ENCODE data around the gene RBM26. TPM values are rescaled to one million over a fixed set of nuclear protein-coding genes. Genes with fewer than 3 reads are reported as not detected.
"Not testable (repeated sequence)": the region's sequence is repeated elsewhere in the genome, so short reads cannot be mapped to it uniquely, and the experiment has no call there.

Gene RBM26
- total RNA-seq, 1 donor from 2014 or later: 25.2 TPM

DNA sequence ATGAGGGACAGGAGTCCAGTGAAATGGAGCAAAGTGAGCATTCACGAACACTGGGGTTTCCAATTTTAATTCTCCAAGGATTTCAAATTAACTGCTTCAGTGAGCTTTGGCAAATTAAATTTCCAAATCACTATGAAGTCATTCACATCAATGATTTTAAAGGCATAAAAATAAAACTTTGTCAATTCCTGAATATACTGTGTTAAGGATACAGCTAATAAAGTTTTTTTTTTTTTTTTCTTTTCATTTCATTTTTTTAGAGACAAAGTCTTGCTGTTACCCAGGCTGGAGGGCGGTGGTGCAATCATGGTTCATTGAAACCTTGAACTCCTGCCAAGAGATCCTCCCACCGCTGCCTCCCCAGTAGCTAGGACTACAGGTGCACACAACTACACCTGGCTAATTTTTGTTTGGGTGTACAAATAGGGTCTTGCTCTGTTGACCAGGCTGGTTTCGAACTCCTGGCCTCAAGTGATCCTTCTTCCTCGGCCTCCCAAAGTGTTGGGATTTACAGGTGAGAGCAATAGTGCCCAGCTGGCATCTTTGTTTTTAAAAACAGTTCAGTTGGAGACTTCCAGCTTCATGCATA lies 21.9 kb downstream of the RBM26 start:
- no peak for DNase-seq

DNA sequence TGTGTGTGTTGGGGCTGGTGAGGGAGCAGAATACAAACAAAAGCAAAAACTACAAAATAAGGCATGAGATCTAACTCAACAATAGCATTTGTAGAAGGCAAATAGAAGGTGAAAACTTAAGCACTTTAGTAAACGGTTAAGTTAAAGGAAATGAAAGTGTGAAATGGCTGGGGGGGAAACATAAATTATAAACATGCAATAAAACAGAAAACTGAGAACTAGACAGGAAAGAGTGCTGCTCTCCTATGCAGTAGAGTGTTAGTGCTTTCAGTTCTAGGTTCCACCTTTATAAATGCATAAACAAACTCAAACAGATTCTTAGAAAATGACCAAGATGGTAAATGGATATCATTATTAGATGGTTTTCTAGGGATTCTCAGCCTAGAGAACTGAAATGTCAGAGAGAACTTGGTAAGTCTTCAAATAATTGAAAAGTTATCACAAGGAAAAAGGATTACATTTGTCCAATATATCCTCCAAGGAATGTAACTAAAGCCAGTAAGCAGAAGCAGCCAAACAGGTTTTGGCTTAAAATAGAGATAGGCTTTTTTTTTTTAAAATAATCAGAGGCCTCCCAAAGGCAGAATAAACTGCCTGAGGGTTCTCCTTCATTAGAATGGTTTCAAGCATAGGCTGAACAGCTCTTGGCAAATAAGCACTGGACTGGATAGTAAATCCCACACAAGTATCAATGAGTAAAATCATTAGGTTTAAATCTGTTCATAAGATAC lies 23.3 kb downstream of the RBM26 start:
- DNase-seq: no peak

DNA sequence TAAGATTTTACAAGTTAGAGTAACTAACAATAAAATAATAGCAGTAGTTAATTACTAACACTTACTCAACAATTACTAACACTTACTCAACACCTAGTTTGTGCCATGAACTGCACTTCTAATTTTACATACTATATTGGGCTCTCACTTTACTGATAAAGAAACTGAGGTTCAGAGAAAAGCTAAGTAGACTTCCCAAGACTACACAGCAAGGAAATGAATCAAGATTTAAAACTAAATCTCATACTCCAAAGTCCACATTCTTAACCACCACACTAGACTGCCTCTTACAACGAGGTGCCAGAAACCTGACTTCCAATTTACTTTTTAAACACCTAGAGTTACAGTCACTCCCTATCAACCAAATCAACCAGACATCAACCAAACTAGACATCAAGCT lies 25.1 kb downstream of the RBM26 start:
- no peak for DNase-seq

DNA sequence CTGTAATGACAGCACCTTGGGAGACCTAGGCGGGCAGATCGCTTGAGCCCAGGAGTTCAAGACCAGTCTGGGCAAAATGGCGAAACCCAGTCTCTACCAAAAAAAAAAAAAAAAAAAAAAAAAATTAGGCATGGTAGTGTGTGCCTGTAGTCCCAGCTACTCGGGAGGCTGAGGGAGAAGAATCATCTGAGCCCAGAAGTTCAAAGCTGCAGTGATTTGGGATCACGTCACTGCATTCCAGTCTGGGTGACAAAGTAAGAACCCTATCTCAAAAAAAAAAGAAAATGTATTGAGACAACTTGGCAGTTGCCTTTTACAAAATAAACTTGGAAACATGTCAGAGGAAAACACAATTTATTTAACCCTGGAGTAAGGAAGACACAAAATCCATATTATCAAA lies 26.8 kb downstream of the RBM26 start:
- no peak for DNase-seq

DNA sequence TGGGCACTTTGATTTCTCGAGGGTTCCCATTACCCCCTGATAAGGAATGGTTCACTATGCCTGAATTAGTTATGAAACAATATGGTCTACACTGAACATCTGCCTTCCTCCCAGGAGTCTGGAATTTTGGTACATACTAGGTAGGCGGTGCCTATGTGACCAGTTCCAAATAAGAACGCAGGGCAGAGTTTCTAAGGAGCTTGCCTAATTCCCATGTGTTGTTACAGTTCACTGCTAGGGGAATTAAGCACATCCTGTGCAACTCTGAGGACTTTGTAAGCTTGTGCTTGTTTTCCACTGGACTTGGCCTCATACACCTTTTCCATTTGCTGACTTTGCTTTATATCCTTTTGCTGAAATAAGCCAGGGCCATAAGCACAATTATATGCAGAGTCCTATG lies 29.2 kb downstream of the RBM26 start:
- no peak for DNase-seq

DNA sequence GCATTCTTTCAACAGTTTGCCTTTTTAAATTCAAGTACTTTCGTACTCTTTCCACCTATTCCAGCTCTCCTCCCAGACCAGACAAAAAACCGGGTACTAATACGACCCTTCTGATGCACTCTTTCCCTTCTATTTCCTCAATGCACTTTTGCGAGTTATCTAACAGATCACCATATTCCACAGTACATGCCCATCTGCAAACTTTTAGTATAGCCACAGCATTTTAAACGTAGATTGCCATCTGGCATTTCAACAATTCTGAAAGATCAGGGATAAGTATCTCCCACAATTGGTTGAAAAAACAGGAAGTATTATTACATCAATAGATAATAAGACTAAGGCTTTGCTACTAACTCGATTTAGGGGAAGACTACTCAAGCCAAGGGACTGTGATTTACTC lies 31.5 kb downstream of the RBM26 start:
- DNase-seq: no peak

DNA sequence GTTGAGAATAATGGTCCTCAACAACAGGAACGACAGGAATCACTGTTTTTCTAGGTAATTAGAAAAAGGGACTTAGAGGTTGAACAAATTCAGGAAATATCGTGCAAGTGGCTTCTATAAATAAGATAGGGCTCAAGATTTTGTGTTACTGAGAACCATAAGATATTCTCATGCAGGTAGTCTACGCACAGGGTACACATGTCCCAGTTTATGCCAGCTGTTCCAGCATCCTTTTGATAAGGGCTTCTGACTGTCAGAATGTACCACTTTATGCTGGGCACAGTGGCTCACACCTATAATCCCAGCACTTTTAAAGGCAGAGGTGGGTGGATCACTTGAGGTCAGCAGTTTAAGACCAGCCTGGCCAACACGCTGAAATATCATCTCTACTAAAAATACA lies 32.1 kb downstream of the RBM26 start:
- no peak for DNase-seq

DNA sequence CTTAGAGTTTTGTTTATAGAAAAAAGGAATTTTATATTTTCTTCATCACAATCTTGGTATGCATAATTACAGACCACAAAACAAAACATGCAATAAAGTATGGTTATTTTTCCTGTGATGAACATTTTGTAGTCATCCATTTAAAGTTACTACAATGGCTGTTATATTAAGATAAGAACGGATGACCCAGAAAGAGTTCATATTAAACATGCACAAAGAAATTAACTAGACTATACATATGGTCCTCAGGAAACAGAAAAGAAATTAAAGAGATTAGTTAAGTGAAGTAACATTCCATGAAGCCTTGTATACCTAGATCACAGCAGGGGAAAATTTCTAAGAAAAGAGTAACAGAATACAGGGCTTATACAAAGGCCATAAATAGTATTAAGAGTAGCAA lies 36.8 kb downstream of the RBM26 start:
- no peak for DNase-seq

DNA sequence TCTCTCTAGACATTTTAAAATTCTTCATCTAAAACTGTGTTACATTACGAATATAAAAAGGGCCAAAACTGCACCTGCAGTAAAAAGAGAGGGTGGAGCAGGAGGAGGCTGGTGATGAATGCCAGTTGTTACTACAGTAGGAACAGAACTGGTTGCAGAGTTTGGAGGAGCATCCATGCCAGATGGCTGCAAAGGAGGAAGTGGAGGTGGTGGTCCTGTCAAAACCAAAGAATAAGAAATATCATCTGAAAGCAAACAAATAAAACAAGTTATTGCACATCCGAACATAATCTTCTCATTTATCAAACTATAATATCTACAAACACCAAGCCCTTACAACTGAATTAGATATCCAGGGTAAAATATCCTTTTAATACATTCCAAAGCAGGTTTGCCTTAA lies 40.1 kb downstream of the RBM26 start:
- DNase-seq: no peak

DNA sequence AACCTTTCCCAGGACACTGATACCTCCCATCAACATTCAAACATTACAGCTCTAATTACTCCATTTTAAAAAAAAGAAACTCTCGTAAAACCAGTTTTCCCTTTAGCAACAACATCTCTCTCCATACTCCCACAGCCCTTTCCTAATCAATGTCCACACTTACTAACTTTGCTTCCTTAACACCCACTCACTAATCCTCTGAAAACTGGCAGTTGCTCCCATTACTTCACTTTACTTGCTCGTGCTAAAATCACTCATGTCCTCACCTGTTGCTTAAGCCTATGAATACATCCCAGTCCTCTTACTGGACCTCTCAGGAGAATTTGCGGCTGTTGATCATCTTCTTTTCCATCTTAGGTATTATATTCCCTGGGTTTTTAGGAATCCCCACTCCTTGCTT lies 44.8 kb downstream of the RBM26 start:
- DNase-seq: no peak

DNA sequence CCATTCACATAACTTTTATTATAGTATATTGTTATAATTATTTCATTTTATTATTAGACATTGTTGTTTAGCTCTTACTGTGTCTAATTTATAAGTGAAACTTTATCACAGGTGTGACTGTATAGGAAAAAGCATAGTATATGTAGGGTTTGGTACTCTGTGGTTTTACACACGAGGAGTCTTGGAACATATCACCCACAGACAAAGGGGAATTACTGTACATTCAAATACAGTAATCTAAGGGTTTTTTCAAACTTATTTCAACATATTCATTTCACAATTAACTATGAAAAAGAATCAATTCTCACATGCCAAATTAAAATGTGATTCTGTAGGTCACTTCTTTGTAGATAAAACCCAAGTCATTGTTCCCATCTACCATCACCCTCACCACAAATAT lies 46.0 kb downstream of the RBM26 start:
- no peak for DNase-seq

DNA sequence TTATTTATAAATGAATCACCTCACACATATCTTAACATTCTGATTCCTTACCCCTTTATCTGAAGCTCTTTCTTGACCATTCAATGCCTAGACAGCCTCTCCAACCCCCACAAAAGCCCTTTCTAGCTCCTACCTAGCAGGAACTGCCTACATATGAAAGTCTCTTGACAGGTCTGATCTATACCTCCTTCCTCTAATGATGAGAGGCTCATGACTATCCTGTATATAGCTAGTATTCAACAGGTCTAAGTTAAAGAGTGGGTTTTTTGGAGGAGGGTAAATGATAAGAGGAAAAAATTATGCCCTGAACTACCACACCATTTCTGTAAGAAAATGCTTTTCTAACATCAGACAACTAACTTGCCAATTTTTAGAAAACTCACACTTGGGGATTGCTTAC lies 47.0 kb downstream of the RBM26 start:
- no peak for DNase-seq

DNA sequence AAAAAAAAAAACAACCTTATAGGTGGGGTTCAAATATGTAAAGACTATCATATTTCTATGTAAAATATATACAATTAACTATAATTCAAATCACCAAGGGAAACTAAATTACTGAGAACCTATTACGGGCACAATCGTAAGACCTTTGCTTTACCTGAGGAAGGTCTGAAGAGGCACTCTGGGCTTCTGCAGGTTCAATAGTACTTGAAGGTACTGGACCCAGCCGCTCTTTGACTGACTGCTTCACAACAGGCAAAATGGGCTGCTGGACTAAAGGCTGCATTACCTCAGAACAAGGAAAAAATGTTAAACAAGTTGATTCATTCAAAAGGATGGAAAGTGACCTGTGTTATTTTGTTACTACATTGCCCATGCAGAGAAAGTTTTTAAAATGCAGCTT lies 51.8 kb downstream of the RBM26 start:
- DNase-seq: peak; percentile 8

DNA sequence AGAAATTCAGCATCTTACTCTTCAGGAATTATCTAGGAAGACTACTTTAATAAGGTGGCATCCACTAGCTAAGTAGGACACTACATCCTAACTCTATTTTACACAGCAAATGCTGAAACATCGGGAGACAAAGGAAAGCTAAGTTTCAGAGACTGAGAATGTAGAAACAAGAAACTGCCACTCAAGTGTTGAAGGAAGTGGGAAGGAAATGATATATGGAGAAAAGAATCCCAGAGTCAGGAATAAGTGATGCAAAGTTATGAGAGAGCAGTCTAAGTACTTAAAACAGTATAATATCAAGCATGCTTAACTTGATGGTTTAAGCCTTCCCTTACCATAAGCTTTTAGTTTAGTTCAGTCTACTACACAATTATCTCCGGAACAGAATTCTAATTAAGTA lies 52.4 kb downstream of the RBM26 start:
- peak; percentile 76 for DNase-seq

DNA sequence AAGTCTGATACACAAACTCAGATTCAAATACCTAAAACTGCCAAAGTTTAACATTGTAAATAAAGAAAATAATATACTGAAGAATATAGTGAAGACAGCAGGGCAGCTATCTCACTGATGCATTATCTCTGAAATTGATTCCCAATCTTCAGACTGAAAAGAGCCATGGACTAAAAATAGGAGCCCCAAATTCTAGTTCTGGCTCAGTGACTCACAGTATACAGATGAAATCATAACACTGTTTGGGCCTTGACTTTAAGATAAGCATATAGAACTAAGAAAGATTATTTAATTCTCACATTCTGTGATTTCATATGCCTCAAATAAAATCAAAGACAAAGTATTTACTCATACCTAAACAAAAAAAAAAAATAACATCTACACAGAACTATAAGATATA lies 53.9 kb downstream of the RBM26 start:
- DNase-seq: no peak

DNA sequence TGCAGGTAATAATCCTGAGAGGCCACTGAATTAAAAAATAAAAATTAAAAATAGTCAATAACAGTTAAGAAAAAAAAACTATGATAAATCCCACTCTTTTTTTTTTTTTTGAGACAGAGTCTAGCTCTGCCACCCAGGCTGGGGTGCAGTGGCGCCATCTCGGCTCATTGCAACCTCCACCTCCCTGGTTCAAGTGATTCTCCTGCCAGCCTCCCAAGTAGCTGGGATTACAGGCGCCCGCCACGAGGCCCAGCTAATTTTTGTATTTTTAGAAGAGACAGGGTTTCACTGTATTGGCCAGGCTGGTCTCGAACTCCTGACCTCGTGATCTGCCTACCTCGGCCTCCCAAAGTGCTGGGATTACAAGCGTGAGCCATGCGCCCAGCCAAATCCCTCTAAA lies 56.4 kb downstream of the RBM26 start:
- DNase-seq: not testable (repeated sequence)

DNA sequence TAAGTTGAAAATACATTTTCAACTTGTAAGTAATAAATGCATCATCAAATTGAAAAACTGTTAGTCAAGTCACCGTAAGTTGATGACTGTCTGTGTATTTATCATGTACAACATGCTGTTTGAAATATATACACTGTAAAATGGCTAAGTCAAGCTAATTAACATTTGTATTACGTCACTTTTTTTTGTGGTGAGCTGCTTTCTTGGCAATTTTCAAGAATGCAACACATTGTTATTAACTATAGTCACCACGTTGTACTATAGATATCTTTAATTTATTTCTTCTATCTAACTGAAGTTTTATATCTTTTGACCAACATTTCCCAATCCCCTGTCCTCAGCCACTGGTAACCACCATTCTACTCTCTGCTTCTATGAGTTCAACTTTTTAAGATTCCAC lies 57.0 kb downstream of the RBM26 start:
- no peak for DNase-seq

DNA sequence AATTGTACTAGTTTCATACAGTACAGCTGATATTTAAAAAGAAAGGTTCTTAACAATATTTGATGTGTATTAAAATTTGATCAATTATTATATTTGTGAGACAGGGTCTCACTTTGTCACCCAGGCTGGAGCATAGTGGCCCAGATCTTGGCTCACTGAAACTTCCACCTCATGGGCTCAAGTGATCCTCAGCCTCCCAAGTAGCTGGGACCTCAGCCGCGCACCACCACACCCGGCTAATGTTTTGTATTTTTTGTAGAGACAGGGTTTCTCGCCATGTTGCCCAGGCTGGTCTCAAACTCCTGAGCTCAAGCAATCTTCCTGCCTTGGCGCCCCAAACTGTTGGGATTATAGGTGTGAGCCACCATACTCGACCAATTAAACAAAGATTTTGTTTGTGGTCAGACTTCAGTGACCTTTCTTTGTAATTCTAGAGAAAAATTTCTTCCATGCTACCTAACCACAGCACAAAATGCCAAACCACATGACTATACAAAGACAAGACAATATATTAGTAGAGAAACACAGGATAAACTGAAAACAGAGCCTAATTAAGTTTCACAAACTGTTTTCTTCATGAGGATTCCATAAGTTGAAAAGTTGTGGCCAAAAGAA lies 59.6 kb downstream of the RBM26 start:
- DNase-seq: no peak

DNA sequence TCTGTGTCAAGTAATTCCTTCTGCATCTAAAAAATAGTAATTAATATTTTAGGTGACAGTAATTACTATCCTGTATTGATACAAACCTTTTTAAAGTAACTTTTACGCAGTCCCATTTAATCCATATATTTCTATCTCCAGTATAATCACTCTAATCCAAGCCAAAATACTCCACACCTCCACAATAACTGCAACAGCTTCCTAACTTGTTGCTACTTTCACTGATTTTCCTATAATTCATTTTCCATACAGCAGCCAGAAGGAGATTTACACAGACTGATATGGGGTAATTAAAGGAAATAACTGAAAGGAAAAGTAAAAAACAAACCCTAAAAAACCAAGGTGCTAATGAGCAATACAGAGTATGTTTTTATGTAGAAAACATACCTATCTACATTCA lies 64.9 kb downstream of the RBM26 start:
- DNase-seq: no peak

DNA sequence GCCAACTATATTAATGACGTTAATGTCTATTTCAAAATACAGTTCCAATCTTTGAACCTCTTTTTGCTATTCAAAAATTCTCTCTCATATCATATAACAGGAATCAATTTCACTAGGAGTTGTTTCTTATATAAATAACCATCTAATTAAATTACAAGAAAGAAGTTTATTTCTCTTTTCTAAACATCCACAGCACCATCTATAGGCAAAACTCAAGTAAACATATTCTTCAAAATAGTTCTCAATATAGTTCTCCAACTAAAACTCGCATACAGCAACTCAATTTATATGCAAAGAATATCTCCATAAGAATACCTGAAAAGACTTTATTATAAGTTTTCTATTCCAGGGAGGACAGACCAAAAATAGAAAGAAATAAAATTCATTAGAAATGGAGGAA lies 65.6 kb downstream of the RBM26 start:
- no peak for DNase-seq

DNA sequence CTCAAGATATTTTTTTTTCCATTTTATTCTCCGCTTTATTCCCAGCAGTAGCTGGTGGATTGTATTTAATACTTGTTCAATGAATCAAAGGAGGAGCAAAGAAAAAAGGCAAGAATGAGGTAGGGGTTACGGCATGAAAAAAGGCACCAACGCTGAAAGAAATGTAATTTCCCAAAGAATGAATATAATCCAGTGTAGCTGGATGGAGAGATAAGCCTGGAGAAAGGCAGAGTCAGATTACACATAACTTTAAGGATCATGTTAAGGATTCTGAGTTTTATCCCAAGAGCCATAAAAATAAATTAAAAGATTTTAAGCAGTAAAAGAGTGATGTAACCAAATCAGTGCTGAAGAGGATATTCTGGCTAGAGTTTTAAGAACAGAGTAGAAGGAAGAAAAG lies 67.7 kb downstream of the RBM26 start:
- no peak for DNase-seq

DNA sequence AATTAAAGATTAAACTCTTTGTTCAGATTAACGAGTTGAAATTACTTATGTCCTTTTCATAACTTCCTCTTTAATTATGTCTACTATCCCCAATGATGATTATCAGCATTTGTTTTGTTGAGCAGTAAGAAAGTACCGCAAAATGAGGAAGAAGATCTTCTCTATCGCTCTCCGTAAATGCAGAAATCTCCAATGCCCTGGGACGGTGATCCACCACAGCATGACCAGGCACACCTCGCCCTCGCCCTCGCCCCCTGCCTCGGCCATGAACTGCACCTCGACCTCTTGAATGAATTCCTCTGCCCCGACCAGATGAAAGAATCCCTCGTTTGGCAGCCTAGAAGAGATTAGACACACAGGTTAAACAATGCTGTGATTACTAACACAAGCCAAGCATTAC lies 69.1 kb downstream of the RBM26 start:
- DNase-seq: no peak

DNA sequence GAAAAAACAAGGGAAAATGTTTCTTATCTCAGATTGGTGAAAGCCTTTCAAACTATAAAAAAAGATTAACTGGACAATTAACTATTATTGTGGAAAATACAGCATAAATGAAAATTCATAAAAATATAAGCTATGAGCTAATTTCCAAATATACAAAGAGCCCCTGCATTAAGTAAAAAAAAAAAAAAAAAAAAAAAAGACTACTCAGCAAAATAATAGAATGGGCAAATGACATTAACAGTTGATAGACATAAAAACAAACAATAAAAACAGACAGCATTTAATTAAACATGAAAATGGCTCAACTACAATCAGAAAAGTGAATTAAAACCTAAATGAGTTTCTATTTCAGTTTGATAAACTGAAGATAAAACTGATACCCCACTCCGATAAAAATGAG lies 77.5 kb downstream of the RBM26 start:
- no peak for DNase-seq

DNA sequence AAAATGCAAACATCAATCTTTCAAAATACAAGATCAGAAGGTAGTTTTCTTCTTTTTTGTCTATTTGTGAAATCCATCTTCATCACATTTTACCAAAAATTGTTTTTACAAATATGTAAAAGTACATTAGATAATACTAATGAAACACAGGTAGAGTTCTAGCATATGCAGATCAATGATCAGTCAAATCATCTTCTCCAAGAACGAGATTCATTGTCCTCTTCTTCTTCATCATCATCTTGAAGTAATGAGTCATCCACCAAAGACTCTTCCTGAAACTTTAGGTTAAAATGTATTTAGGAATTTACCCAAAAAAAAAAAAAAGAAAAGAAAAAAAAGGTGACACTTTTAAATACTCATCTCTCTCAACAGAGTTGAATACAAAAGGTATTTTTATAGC lies 85.6 kb downstream of the RBM26 start:
- DNase-seq: no peak

DNA sequence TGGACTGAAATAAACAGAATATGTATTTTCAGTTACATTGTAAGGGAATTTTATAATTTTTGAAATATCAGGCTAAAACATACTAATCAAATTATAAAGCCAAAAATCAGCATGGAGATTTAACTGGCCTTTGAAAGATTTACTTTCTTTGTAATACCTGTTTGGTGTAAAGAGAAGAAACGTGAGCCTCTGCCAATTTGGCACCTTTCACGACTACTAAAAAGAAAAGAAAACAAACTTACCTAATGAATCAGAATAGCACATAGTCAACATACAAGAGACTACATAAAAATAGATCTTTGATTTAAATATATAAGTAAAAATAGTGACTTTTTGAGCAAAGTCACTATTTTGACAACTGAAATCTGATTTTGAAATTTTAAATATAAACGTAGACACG lies 87.4 kb downstream of the RBM26 start:
- no peak for DNase-seq
